Measurements from ENCODE around the gene LGALS7. TPM values are rescaled to one million over a fixed set of nuclear protein-coding genes. Genes with fewer than 3 reads are reported as not detected.

Gene LGALS7
- total and polyA plus RNA-seq, 2 of the 13 experiments (the other 11 are each of a cell fraction or from before 2014, with no cell fraction given), result 0.73 TPM; not detected in 1

- no peak for TF ChIP-seq ZNF550 (CRISPR knock-in tag; IDR thresholded peaks at IDR 0.05; ENCODE audit: borderline replicate concordance)
- peak; percentile 82; the same call in 1 of the 2 replicates for TF ChIP-seq ZNF281 (CRISPR knock-in tag; IDR thresholded peaks at IDR 0.05; ENCODE audit: borderline replicate concordance)
- no peak for TF ChIP-seq THYN1 (CRISPR knock-in tag; IDR thresholded peaks at IDR 0.05; ENCODE audit: borderline replicate concordance, low read depth)
- no peak for TF ChIP-seq KDM5B (CRISPR knock-in tag; IDR thresholded peaks at IDR 0.05; ENCODE audit: borderline replicate concordance)
- no peak for TF ChIP-seq ZNF275 (CRISPR knock-in tag; IDR thresholded peaks at IDR 0.05; ENCODE audit: borderline replicate concordance)
- TF ChIP-seq ZNF431 (CRISPR knock-in tag; IDR thresholded peaks at IDR 0.05; ENCODE audit: borderline replicate concordance, low read depth), result no peak
- no peak for TF ChIP-seq TRAFD1 (CRISPR knock-in tag; IDR thresholded peaks at IDR 0.05; ENCODE audit: borderline replicate concordance)
- no peak for TF ChIP-seq PLSCR1 (CRISPR knock-in tag; IDR thresholded peaks at IDR 0.05; ENCODE audit: borderline replicate concordance)
- TF ChIP-seq ETV6 (CRISPR knock-in tag; conservative IDR thresholded peaks at IDR 0.05), result no peak
- TF ChIP-seq DMAP1 (CRISPR knock-in tag; IDR thresholded peaks at IDR 0.05), result no peak
- peak; percentile 47; the same call in 1 of the 2 replicates for TF ChIP-seq DPF2 (CRISPR knock-in tag; IDR thresholded peaks at IDR 0.05; ENCODE audit: borderline replicate concordance, low read depth)
- no peak for TF ChIP-seq ZBTB14 (CRISPR knock-in tag; IDR thresholded peaks at IDR 0.05)
- 0 out of 2 replicates have a peak, but pooled peaks have one; percentile 40 for TF ChIP-seq REPIN1 (CRISPR knock-in tag; IDR thresholded peaks at IDR 0.05; ENCODE audit: borderline replicate concordance, low read depth)
- no peak for TF ChIP-seq THAP7 (CRISPR knock-in tag; IDR thresholded peaks at IDR 0.05)
- no peak for TF ChIP-seq GTF2F1 (IDR thresholded peaks at IDR 0.05; ENCODE audit: low read length)
- TF ChIP-seq TARDBP (CRISPR knock-in tag; IDR thresholded peaks at IDR 0.05), result peak; percentile 81
These were observed 51.1 kb downstream of the LGALS7 start (continued) for GRCh38 chr19:38721979-38722773.

Measured in HepG2 (cell line).